HG03558 (cell line): ENCODE measurements around the gene GFI1B.
"Not testable (repeated sequence)": the region's sequence is repeated elsewhere in the genome, so short reads cannot be mapped to it uniquely, and the experiment has no call there.

Source experiments
- ATAC-seq: cut with Tn5 transposase; IDR thresholded peaks from one replicate; pipeline ENCODE4 v1.9.1; 2021; ENCODE audit warnings: moderate number of reproducible peaks; ENCODE audit not compliant: unreplicated experiment; ENCODE audit errors: extremely low read depth

Gene GFI1B

GRCh38 chr9:132965478-132965877 is 13.0 kb upstream of the GFI1B start:
- no peak for ATAC-seq

GRCh38 chr9:132967908-132968307 is 10.6 kb upstream of the GFI1B start:
- ATAC-seq: not testable (repeated sequence)

- ATAC-seq: no peak
These were observed 8.7 kb upstream of the GFI1B start for GRCh38 chr9:132969783-132970182.

GRCh38 chr9:132970324-132971062 is 8.0 kb upstream of the GFI1B start:
- no peak for ATAC-seq

- no peak for ATAC-seq
These were observed 5.3 kb upstream of the GFI1B start for GRCh38 chr9:132973166-132973565.

GRCh38 chr9:132973713-132974112 is 4.8 kb upstream of the GFI1B start:
- ATAC-seq: no peak

DNA sequence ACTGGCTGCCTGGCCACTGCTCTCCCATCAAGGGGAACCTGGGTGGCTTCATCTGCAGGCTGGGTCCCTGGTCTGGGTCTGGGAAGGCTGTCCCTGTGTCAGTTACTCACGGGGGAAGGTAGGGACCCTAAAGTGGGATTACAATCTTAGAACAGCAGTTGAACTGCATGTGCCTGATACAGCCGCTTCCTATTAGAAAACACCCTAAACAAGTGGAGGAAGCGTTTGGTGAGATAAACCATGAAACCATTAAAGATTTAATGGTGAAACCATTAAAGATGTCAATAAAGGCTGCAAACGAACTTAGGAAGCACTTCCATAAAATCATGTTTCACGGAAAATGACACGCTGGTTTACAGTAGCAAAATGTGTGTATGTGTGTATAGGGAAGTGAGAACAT is 2.5 kb upstream of the GFI1B start:
- no peak for ATAC-seq

DNA sequence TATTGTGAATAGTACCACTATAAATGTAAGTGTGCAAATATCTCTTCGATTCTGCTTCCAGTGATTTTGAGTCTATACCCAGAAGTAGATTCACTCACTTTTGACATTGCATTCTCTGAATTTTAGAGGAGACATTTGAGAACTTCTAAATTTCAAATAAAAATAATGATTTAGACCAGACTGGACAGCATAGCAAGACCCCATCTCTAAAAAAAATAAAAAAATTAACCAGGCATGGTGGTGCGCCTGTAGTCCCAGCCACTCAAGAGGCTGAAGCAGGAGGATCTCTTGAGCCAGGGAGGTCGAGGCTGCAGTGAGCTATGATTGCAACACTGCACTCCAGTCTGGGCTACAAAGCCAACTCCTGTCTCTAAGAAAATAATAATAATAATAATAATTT is 1.9 kb upstream of the GFI1B start:
- no peak for ATAC-seq

- no peak for ATAC-seq
These were observed 413 bp upstream of the GFI1B start for GRCh38 chr9:132978112-132978450.

- no peak for ATAC-seq
These were observed 1.7 kb downstream of the GFI1B start for GRCh38 chr9:132980157-132980556.

GRCh38 chr9:132982458-132982857 is 4.0 kb downstream of the GFI1B start:
- ATAC-seq: no peak

DNA sequence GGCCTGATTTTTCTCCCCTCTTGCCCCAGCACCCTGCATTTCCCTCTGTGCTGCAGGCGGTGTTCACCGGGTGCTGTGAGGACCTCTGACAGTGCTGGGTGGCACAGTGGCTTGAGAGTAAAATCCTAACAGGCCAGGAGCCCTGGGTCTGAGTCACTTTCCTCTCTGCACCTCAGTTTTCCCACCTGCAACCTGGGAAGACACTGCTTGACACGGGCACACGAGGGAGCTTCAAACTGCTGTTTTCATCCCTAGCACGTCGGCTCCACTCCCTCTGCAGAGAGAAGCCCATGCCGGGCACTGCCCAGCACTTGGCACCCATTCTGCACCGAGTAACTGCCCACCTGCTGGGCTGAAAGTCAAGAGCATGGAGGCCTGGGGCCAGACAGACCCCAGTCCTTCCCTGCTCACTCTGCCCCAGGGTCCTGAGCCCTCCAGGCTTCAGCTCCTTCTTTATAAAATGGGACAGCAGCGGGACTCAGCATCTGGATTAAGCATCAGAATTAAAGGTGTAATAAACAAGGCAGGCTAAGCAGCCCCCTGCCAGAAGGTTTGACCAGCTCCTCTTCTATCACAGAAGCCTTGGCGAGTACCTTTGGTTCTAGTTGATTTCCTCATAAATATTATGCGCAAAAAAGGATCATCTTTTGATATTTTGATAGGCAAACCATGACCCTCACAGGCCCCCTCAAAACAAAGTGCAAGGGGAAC is 5.2 kb downstream of the GFI1B start:
- no peak for ATAC-seq

- ATAC-seq: no peak
These were observed 5.9 kb downstream of the GFI1B start for GRCh38 chr9:132984202-132985070.

GRCh38 chr9:132985071-132985350 is 6.5 kb downstream of the GFI1B start:
- ATAC-seq: no peak

DNA sequence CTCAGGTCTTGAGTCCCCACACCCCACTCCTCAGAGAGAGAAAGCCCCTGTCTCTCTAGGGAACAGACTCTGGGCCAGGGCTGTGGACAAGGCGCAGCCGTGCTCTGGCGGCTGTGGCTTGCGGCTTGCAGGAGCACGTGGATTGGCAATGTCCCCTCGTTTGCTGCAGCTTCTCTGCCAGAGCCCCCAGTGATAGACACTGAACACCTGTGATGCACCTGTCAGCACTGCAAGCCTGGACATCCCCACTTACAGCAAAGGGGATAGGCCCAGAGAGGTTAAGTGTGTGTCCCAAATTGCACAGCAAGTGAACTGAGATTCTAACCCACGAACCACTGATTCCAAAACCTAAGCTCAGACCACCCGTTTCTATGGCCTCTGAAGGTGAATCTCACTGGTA is 7.0 kb downstream of the GFI1B start:
- ATAC-seq: no peak

- ATAC-seq: no peak
These were observed 7.6 kb downstream of the GFI1B start for GRCh38 chr9:132986114-132986513.

GRCh38 chr9:132986640-132987620 is 8.4 kb downstream of the GFI1B start:
- no peak for ATAC-seq

DNA sequence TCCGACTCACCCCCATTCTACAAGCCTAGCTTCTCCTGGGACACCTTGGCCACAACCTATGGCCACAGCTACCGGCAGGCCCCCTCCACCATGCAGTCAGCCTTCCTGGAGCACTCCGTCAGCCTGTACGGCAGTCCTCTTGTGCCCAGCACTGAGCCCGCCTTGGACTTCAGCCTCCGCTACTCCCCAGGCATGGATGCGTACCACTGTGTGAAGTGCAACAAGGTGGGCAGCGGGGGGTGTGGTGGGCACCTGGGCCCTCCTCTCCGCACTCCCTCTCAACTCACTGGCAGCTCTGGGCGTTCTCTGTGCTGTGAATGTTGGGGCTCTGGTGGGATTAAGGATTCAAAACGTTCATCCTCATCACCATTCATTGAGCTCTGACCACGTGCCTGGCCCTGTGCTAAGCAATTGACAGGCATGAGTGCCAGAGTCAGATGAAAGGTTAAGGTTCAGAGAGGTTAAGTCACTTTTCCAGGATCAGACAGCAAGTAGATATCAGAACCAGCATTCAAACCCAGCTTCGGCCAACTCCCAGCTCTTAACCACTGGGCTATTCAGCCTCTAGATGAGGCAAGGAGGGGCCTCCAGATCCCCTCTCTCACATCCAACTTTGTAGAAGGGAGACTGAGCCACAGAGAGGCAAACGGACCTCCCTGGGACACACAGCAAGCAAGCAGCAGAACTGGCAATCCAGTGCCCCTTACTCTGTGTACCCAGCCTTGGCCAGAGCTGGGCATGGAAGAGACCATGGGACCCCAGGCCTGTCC is 9.9 kb downstream of the GFI1B start:
- ATAC-seq: no peak

DNA sequence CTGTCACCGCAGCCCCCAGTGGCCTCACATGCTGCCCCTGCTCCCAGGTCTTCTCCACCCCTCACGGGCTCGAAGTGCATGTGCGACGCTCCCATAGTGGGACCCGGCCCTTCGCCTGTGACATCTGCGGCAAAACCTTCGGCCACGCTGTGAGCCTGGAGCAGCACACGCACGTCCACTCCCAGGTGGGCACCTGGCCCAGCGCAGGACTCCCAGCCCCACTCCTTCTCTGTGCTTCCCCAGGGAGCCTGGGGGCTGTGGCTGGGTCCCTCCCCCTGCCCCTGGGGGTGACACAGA is 10.5 kb downstream of the GFI1B start:
- ATAC-seq: no peak
